Activated CD4-positive, CD25-positive, alpha-beta regulatory T cell (primary cell): Measurements from ENCODE around the gene MYO9B.

ENCODE experiments used
- DNase-seq, 4 experiments: peaks; one replicate each; lab custom pipeline; 2025; lab: John Stamatoyannopoulos, UW

Gene MYO9B

DNA sequence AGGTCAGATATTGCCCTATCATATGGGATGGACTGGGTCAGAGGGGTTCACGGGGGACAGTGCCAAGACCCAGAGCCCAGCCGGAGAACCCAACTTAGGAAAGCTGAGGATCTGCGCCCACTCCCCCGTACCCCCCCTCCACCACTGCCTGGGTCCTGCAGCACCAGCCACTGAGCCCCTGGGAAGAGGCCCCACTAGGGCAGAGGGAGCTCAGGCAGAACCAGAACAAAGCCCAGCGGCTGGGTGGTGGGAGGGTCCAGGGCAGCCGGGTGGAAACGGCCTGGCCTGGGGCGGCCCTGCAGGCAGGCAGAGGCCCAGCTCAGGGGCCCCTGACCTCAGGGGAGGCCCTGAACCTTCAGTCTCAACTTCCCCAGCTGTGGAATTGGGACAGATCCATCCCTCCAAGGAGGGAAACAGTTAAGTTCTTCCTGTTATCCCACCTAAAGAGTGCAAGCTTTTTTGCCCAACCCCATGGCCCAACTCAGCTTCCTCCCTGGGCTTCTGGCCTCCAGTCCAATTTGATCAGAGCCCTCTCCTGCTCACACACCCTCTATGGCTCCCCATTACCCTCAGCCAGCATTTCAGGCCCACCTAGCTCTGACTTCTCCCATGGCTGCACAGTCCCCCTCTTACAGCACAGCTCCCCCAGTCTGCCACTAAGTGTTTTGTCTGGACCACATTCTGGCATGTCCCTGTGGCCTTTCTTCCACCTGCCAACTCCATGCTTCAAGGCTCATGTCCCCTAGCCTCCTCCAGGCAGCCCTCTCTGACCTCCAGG is 167.0 kb downstream of the MYO9B start:
- DNase-seq = no peak

DNA sequence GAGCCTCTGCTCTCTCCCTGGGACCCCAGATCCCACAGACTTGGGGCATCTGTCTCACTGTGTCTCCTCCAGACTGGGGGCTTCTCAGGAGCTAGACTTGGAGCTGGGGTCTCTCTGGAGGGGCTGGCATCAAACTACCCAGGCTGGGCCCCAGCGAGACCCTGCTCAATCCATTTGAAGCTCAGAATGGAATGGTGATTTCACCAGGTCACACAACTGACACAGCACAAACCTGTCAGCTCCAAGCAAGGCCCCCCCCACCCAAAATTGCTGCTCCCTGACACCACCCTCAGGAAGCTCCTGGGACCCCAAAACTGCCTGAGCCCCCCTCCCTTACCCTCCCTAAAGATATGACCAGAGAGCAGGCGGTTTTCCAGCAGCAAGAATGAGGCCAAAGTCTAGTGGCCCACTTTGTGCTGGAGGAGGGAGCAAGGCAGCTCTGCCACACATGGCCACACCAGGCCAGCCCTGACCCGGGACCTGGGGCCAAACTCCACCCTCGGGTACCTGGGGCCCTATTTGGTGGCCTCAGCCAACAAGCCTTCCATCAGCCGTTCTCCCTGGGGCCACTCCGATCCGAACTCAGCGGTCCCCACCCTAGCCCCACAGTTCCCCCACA is 167.7 kb downstream of the MYO9B start:
- DNase-seq = no peak

DNA sequence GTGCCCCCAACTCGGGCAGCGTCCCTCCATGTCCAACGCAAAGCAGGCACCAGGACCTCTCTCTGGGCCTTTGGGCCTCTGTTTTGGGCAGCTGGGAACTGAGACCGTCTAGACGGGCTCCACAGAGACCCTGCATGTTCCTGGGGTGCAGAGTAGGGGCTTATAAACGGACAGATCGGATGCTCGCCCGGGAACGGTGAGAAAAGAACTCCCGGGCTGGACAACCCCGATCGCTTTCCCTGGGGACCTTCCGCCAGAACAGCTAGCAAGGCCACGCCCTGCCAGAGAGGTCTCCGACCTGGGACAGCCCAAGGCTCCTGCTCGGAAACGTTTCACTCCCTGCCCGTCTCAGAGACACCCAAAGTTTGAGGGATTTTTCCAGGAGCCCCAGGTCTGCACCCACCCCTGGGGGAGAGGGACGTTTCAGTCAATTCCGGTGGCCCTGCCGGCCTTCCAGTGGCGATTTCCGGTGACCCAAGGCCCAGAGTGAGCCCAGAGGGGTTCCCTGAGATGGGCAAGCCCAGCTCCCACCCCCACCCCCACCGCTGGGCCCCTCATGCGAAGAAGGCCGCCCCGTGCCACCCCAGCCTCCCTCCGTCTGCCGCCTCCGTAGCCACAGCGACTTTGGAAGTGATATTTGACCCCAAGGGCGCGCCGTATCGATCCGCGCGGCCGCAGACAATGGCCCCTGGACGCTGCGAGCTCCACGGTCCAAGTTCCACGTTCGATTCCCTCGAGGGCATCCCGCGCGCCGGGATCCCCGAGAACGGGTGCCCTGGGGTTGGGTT is 168.4 kb downstream of the MYO9B start:
- no peak for DNase-seq

DNA sequence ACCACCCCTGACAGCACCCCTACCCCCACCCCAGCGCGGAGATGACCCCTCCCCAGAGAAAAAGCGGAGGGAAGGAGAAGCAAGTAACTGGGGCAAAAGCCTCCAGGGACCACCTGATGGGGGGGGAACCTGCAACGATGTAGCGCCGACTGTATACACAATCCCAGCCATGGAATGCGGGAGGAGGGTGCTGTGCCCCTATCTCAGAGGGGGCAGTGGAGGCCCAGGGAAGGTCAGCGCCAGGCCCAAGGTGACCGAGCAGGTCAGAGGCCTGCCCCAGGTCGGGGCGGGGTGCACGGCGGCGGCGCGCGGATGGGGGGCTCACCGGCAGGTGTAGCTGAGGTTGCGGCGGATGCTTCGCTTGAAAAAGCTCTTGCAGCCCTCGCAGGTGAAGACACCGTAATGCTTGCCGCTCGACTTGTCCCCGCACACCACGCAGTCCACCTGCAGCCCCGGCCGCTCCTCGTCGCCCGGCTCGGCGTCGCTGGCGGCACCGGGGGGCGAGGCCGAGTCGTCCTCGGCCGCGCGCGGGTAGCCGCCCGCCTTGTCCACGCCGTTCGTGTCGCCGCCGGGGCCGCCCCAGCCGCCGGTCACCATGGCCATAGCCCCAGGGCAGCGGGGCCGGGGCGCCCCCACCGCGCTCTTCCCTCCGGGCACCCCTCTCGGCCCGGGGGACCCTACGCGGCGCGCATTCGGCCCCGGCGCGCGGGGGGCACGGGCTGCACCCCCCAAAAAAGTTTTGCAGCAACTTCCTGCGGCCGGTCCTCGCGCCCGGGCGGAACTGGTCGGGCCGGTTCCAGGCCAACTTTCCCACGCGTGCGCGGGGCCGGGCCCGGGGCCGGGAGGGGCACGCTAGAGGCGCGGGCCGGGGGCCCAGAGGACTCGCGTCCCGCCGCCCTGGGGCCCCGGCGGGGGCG is 169.3 kb downstream of the MYO9B start:
- no peak for DNase-seq

DNA sequence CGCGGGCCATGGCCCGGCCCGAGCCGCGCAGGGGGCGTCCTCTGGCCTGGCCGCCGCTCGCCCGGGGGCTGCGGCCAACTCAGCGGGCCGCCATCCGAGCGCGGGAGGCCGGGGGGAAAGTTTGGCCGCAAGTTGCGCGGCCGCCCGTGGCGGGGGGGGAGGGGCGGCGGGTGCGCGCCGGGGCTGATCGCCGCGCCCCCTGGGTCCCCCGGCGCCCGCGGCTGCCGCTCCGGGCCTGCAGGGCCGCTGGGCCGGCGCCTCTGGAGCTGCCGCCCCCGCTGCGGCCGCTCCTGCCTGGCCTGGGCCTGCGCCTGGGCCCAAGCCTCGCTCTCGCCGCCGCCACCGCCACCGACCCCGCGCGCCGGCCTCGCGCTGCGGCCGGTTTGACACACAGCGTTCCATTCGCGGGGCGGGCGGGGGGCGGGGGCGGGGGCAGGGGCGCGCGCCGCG is 170.0 kb downstream of the MYO9B start, which contains the start of gene NR2F6:
TSS of gene NR2F6 (minus strand) at position 385 of the 450 bp plus-strand sequence. CDS start 699 bp downstream, outside the sequence.
- no peak for DNase-seq

DNA sequence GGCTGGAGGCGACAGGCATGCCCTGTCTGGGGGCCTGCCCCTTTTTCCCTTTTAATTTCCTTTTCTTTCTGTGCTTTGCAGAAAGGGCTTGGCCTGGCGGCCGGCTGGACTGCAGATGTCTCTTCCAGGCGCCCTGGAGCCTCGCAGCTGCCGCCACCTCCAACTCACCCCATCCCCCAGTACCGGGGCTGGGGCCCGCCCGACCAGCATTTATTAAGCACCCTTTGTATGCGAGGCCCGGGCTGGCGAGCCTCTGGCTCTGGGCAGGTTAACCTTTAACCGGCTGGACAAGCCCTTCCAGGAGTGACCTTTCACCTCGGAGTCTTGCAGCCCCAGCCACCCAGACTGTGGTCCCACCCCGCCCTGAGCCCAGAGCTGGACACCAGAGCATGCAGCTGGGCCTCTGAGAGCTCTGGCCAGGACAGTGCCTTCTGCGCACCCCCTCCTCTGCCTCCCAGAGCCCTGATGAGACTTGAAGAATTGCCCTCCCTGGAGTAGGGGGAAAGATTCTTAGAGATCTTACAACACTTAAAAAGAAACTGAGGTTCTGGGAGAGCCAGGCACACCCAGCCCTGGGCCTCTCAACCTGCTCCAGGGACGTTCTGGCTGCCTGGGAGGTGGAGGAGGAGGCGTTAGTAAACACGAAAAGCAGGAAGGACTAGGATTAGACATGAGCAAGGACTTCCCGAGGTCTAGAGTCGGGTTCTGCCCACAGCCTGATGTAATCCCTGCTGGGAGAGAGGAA is 171.3 kb downstream of the MYO9B start:
- DNase-seq = no peak

DNA sequence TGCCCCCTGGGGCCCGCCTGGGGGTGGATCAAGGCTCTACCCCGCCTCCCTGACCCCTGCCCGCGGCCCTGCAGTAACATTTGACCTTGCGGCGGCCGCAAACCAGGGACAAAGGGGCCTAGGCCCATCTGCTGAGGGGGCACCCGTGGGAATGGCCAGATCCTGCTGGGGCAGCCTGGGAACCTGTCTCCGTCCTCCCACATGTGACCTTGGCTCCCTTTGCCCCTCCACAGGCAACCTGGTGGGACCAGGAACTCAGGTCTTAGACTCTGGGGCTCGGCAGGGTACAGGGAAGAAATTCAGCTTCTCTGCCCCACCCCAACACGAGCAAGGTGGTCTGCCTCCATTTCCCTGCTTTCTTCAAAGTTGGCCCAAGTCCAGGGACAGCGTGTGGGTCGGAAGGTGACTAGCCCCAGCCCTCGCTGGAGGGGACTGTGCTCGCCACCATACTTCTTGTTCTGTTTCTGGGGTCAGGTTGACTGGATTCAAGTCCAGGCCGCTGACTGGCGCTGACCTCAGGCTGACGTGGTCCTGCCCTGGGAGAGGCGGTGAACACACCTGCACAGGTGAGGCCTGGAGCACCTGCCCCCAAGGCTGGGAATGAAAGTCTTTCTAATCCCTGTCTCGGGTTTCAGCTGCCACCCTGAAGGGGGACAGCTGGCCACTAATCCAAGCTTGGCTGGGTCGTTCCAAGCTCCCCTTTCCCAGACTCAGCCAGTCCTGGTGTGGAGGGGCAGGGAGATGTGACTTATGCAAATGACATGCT is 172.6 kb downstream of the MYO9B start:
- no peak for DNase-seq

DNA sequence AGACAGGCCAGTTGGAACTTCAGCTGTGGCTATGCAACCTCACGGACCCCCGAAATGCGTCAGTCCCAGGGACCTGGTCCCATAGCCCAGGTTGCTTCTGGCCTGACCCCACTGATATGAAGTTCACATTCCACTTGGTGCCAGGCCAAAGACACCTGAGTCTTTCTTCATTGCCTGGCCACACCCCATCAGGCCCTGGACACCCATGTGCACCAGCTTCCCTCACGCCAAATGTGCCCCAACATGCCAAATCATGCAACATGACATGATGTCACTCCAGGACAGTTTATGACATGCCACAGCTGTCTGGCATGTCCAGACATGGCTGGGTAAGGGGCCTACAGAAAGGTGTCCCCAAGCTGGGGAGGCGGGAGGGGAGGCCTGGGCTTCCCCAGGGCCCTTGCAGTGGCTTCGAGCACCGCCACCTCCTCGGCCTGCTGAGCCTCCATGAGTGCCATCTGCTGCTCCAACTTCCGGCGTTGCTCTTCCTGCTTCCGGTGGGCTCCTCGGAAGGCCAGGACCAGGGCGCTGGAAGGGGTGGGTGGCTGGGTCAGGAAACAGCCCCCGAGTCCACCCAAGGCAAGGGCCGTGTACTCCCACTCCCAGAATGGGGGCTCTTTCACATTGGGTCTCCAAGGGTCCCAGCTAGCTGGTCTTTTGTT is 174.4 kb downstream of the MYO9B start:
- DNase-seq = no peak

DNA sequence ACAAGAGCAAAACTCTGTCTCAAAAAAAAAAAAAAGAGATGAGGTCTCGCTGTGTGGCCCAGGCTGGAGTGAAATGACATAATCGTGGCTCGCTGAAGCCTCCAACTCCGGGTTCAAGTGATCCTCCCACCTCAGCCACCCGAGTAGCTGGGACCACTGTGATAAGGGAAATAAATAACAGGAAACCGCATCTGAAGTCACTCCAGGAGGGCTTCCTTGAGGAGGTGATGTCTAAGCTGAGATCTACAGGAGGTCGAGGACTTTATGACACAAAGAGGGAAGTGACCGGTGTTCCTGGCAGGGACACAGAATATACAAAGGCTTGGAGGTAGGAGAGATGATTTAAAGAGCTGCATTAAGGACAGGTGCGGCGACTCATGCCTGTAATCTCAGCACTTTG is 179.1 kb downstream of the MYO9B start:
- DNase-seq = no peak

DNA sequence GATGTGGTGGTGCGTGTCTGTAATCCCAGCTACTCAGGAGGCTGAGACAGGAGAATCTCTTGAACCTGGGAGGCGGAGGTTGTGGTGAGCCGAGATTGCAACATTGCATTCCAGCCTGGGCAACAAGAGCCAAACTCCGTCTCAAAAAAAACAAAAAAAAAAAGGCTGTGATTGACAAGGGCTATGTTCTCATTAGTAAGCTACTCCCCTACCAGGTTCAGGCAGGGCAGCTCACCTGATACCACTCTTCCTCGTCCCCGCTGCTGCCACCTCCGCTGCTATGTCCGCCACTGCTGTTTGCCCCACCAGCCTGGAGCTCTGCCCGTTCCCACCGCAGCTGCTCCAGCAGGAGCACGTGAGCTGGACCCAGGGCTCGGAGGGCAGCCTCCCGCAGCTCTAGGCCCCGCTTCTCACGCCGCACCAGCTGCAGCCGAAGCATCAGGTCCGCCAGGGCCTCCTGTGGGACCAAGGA is 179.6 kb downstream of the MYO9B start:
- no peak for DNase-seq

DNA sequence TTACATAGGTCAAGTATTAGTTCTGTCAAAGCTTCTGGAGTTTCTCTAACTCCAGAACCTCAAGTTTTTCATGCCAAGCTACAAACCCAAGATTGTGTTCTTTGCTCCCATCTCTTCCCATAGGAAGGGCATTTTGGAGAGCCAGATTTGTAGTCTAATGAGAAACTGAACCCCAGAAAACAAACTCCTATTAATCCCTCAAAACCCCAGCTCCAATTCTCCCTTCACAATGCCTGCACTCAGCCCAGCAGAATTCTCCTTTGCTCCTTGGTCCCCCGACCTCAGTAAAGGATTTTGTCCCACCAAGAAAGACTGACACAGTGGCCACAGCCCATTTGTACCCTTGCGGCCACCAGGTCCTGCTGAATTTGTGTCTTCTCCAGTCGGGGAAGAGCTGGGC is 180.6 kb downstream of the MYO9B start:
- no peak for DNase-seq

DNA sequence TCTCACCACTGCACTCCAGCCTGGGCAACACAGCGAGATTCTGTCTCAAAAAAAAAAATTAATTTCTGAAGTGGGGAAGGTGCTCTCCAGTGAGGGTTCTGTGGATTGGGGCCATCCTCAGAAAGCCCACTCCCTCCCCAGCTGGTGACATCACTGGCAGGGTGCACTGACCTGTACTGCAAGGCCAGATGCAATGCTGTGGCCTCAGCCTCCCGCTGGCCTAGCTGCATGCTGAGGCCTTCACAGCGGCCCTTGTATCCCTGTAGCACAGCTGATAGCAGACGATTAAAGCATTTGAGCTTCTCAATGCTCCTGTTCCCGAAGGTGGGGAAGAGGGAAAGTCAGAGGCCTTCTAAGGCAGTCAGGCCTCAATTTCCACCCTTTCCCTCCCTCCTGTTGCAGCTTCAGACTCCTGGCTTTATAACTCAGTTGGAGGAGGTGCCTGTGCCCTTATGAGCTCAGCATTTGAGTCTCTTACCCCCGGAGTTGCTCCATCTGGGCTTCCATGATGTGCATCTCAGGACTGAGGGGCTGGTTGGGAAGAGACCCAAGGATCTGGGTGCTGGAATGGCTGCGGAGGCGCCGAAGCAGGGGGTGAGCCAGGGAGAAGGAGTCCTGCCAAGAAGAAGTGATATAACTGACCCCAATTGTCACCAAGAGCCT is 183.7 kb downstream of the MYO9B start:
- no peak for DNase-seq

DNA sequence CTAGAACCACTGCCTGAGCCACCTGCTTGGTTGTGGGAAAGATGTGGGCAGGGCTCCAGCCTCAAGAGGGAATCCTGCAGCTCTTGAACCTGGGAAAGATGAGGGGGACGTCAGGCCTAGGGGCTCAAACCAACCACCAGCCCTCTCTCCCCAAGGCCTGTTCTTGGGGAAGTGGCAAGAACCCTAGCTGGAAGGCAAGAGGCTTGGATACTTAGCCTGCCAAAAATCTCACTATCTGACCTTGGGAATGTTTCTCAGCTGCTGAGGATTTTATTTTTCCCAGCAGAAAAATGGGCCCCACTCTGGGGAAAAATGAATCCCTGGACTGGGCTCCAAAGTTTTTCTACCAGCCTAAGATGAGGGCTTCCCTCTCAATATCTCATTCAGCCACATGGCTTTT is 184.4 kb downstream of the MYO9B start:
- no peak for DNase-seq

DNA sequence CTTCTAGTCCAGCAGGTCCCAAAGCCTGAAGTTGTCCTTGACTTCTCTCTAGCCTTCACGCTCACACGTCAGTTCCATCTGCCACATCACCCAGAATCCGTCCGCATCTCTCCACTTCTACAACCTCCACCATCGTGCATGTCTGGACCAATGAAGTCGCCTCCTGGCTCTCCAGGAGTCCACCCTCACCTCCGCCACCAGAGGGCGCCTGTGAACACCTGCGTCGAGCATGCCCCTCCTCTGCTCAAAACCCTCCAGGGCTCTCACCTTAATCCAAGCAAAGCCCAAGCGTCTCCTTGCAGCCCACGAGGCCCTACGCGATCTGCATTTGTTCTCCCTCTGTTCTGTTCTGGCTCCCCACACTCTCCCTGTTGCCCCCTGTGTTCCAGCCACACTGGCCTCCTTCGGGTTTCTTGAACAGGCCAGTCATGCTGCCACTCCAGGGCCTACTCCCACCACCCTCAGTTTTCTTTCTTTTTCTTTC is 185.3 kb downstream of the MYO9B start:
- DNase-seq = peak; percentile 82 to 88 (median 85)

DNA sequence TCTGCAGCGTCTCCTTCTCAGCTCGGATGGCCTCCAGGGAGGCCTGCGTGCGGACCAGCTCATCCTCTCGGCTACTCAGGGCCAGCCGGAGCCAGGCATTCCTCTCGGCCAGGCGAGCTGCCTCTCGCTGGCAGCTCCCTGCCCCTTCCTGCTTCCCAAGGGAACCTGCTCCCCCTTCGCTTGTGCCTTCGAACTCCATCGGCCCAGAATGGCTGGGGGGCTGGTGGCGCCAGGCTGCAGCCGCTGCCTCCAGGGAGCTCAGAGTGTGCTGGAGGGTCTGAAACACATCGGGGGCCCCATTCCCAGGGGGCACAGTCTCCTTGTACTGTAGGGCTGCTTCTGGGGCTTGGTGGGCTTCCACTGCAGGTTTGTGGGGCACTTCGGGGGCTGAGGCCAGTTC is 187.0 kb downstream of the MYO9B start:
- no peak for DNase-seq
